Thymus (tissue), 11 donors: Measurements from ENCODE around the gene GPHN. TPM values are rescaled to one million over a fixed set of nuclear protein-coding genes. Genes with fewer than 3 reads are reported as not detected.
"Not testable (repeated sequence)": the region's sequence is repeated elsewhere in the genome, so short reads cannot be mapped to it uniquely, and the experiment has no call there.

Experiments used
- DNase-seq, 9 donors: peaks; one replicate each; pipeline ENCODE4 v3.0.0-alpha.2; 2013; ENCODE audit warnings: low spot score in 9 of 9, low read depth in 6 of 9, missing footprints in 1 of 9
- H3K27ac ChIP-seq, 2 donors: one replicate each; pipeline ENCODE4 v1.5.1; 2013; ENCODE audit warnings: control low read depth in 1 of 2, low read depth in 1 of 2, low read length in 1 of 2, mild to moderate bottlenecking in 1 of 2, moderate library complexity in 1 of 2
- H3K27me3 ChIP-seq, 2 donors: one replicate each; pipeline ENCODE4 v1.5.1; 2013; ENCODE audit warnings: low read length in 1 of 2; ENCODE audit not compliant: control insufficient read depth in 2 of 2, insufficient read depth in 1 of 2
- H3K36me3 ChIP-seq, 2 donors: one replicate each; pipeline ENCODE4 v1.5.1; 2013; ENCODE audit warnings: low read length in 1 of 2, mild to moderate bottlenecking in 1 of 2, moderate library complexity in 1 of 2; ENCODE audit not compliant: control insufficient read depth in 2 of 2, insufficient read depth in 2 of 2
- H3K4me1 ChIP-seq, 2 donors: one replicate each; pipeline ENCODE4 v1.5.1; 2013; ENCODE audit warnings: low read length in 2 of 2; ENCODE audit not compliant: control insufficient read depth in 2 of 2, insufficient read depth in 2 of 2
- H3K4me3 ChIP-seq, 2 donors: one replicate each; pipeline ENCODE4 v1.5.1; 2013; ENCODE audit warnings: low read length in 2 of 2, control low read depth in 1 of 2, mild to moderate bottlenecking in 1 of 2
- H3K9me3 ChIP-seq, 2 donors: one replicate each; pipeline ENCODE4 v1.5.1; 2013; ENCODE audit warnings: low read length in 1 of 2, mild to moderate bottlenecking in 1 of 2; ENCODE audit not compliant: control insufficient read depth in 2 of 2, insufficient read depth in 1 of 2
- WGBS: extraction: QIAGEN DNeasy Blood & Tissue Kit; methylation state at CpG from one replicate; pipeline ENCODE4 v1.1.7; 2013; 5-methylcytosine and 5-hydroxymethylcytosine counted together
- polyA plus RNA-seq: library from polyadenylated mRNA; stranded (reverse); fragments of 200-250 nt; gene quantifications from one replicate; pipeline ENCODE4 v1.2.3, GENCODE V29; 2013
- total RNA-seq: library from RNA; stranded (reverse); fragments of 120-200 nt; gene quantifications from one replicate; pipeline ENCODE4 v1.2.4, GENCODE V29; 2013
- donor health status: healthy.

Gene GPHN
- total and polyA plus RNA-seq, 2 donors = 11.6 to 28.4 TPM

GRCh38 chr14:66495218-66496098 lies 12.5 kb upstream of the GPHN start:
- H3K36me3 ChIP-seq = no peaks in the 10 kb centered on the region
- peak in 5 of 9 donors; percentile 36 to 76 (median 42) for DNase-seq
- no peaks in the 10 kb centered on the region for H3K9me3 ChIP-seq
- no peaks in the 10 kb centered on the region for H3K4me1 ChIP-seq
- no peak overlapping the region for H3K27ac ChIP-seq
- no peak overlapping the region for H3K4me3 ChIP-seq
- no peaks in the 10 kb centered on the region for H3K27me3 ChIP-seq
- 4% methylated on average over 4 of the region's 4 CpGs for WGBS

DNA sequence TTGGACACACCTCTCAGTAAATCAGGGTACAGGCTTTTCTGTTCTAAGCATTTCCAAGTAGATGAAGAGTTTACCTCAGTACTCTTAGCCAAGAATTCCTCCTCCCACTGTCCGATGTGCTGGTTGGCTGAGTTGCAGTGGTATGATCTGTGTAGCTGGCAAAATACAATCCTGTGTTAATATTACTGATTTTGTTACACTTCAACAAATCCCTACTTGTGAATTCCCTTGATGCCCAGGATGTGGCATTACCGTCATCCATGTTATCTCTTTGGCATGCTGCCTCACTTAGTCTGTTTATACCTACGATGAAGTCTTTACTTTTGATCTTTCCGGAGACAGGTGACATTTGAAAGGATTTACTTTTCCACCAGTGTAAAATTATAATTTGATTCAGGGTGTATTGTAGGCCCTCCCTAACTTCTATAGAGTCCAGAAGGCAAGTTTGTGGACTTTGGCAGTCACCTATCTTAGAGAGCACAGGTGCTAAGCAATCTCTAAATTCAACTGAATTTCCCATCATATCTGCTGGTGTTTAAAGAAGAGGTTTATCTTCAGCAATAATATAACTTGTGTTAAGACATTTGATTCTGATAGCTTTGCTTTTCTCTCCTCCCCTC lies 11.6 kb upstream of the GPHN start:
- no peak for DNase-seq
- no peaks in the 10 kb centered on the region for H3K36me3 ChIP-seq
- H3K4me3 ChIP-seq = no peak overlapping the region
- no peak overlapping the region for H3K27ac ChIP-seq
- H3K9me3 ChIP-seq = no peaks in the 10 kb centered on the region
- H3K27me3 ChIP-seq = no peaks in the 10 kb centered on the region
- 88% methylated on average over 4 of the region's 4 CpGs for WGBS
- no peaks in the 10 kb centered on the region for H3K4me1 ChIP-seq

DNA sequence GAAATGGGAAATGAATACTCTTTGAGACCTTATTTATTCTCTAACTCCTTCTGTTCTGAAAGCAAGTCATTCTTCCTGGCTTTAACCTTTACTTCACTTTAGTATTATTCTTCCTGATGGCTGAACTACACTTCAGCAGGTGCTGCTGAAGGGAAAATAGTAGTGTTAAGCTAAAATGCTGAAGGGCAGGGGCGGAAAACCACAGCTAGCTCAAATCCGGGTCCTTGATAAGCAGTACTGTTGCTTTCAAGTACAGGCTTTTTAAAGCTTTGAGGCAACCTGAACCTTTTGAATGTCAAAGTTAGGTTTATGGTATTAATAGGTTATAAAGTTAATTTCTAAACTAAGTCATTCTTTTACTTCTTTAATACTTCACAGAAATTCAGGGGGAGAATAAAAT lies 11.0 kb upstream of the GPHN start:
- no peaks in the 10 kb centered on the region for H3K4me1 ChIP-seq
- WGBS = 36% methylated on average over 2 of the region's 2 CpGs
- peak in 3 of 9 donors; percentile 15 to 67 (median 34) for DNase-seq
- H3K27me3 ChIP-seq = no peaks in the 10 kb centered on the region
- no peaks in the 10 kb centered on the region for H3K9me3 ChIP-seq
- no peak overlapping the region for H3K4me3 ChIP-seq
- no peak overlapping the region for H3K27ac ChIP-seq
- no peaks in the 10 kb centered on the region for H3K36me3 ChIP-seq

DNA sequence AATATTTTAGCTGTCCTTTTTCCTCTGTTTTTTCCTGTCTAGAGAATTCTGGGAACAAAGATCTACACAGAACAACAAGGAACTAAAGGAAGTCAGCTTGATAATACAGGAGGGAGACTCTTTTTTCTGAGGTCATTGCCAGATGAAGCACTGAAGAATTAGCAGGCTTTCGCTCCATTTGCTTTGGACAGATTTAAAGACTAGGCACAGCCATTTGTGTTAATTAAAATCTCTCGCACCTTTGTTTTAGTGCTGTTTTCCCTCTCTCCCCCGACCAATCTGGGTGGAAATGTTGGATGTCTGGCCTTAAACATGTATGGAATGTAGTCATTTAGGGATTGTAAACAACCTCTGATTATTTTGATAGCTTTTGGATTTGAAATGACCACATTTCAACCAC lies 9.6 kb upstream of the GPHN start:
- 96% methylated on average over 3 of the region's 3 CpGs for WGBS
- DNase-seq = no peak

GRCh38 chr14:66501592-66501991 lies 6.4 kb upstream of the GPHN start:
- no peaks in the 10 kb centered on the region for H3K9me3 ChIP-seq
- H3K27me3 ChIP-seq = no peaks in the 10 kb centered on the region
- no peaks in the 10 kb centered on the region for H3K36me3 ChIP-seq
- WGBS = 73% methylated on average over 4 of the region's 4 CpGs
- no peak for DNase-seq
- no peak overlapping the region for H3K27ac ChIP-seq
- no peak overlapping the region for H3K4me3 ChIP-seq
- H3K4me1 ChIP-seq = no peaks in the 10 kb centered on the region

More for the DNA sequence above, 9.6 kb upstream of the GPHN start:
- Histone ChIP-seq H3K36me3 (no peaks in the 10 kb centered on the region), H3K4me1 (no peaks in the 10 kb centered on the region), H3K4me3 (no peak overlapping the region), H3K27me3 (no peaks in the 10 kb centered on the region), H3K27ac (no peak overlapping the region), H3K9me3 (no peaks in the 10 kb centered on the region)

DNA sequence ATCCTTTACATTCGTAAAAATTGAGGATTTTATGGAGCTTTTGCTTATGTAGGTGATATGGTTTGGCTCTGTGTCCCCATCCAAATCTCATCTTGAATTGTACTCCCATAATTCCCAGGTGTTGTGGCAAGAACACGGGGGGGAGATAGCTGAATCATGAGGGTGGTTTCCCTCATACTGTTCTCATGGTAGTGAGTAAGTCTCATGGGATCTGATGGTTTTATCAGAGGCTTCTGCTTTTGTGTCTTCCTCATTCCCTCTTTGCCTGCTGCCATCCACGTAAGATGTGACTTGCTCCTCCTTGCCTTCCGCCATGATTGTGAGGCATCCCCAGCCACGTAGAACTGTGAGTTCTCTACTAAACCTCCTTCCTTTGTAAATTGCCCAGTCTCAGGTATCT lies 5.1 kb upstream of the GPHN start:
- not testable (repeated sequence) for H3K9me3 ChIP-seq, H3K36me3 ChIP-seq, DNase-seq, H3K4me1 ChIP-seq, H3K4me3 ChIP-seq, H3K27ac ChIP-seq, H3K27me3 ChIP-seq
- WGBS = 92% methylated on average over 5 of the region's 5 CpGs

DNA sequence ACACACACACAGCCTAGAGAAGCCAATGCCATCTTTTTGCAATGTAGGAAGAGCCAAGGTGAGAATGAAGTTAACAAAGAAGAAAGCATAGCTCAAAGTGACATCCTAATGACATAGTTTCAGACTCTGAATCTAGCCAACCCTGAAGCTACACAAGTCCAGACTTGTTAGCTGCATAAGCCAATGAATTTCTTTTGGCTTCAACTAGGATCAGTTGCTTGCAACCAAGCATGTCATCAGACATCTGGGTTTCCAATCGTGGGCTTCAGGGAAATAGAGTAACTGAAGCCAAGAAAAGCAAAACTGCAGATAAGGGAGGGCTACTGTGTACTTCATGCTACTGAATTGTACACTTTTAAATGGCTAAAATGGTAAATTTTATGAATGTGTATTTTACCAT lies 4.4 kb upstream of the GPHN start:
- H3K9me3 ChIP-seq = no peaks in the 10 kb centered on the region
- H3K27ac ChIP-seq = no peak overlapping the region
- peaks cover 0 to 4% of the 10 kb centered on the region in 2 donors for H3K4me1 ChIP-seq
- peak in 1 of 9 donors; percentile 25 for DNase-seq
- peaks cover under 1 to 7% of the 10 kb centered on the region in 2 donors for H3K27me3 ChIP-seq
- H3K4me3 ChIP-seq = no peak overlapping the region
- no peaks in the 10 kb centered on the region for H3K36me3 ChIP-seq
- WGBS = 96% methylated on average over 1 of the region's 1 CpG

DNA sequence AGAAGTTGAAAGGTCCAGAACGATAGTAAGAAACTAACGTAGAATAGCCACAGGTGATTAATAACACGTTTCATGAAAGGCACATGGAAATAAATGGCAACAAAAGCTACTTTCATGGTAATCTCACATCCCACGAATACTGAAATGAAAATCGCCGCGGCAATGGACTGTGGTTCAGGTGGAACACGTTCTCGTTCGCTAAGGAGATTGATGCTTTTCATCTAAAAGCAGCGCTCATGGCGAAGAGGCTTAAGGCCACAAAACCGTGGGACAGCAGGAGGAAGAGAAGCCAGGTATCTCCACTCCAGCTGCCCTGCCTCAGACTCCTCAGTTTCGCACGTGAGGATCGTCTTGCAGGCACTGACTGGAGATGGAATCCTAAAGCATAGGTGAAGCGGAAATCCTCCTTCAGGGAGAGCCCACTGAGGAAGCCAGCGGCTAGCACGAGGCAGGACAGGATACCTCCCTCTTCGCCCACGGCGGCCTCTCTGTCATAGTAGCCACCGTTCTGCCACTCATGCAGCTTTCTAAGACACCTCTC lies 696 bp upstream of the GPHN start:
- peaks cover 7 to 11% of the 10 kb centered on the region in 2 donors for H3K4me1 ChIP-seq

DNA sequence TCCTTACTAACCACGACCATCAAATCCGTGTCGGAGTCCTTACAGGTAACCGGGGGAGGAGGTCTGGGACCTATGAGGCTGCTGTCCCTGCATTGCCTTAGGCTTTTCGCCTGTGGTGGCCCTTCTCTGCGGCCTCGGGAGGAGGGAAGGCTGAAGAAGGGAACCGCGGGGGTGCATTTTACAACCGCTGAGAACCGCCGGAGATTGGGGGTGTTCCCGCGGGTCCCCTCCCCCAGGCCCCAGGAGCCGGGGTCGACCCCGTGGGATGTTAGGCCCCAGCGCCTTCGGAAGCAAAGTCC lies 549 bp downstream of the GPHN start:
- peaks cover 10 to 24% of the 10 kb centered on the region in 2 donors for H3K27me3 ChIP-seq

More for the DNA sequence above, 696 bp upstream of the GPHN start:
- H3K36me3 ChIP-seq = no peaks in the 10 kb centered on the region
- peaks cover 10 to 24% of the 10 kb centered on the region in 2 donors for H3K27me3 ChIP-seq
- peak in 1 of 9 donors; percentile 18 for DNase-seq
- H3K4me3 ChIP-seq = peak overlapping the region; percentile 58 to 66
- 2% methylated on average over 23 of the region's 23 CpGs for WGBS
- peak overlapping the region; percentile 77 to 79 for H3K27ac ChIP-seq
- H3K9me3 ChIP-seq = no peaks in the 10 kb centered on the region

More for the DNA sequence above, 549 bp downstream of the GPHN start:
- Histone ChIP-seq H3K4me1 (peaks cover 7 to 11% of the 10 kb centered on the region in 2 donors), H3K4me3 (peak overlapping the region; percentile 58 to 66), H3K27ac (peak overlapping the region; percentile 36 to 77), H3K36me3 (no peaks in the 10 kb centered on the region), H3K9me3 (no peaks in the 10 kb centered on the region)
- DNase-seq = peak in 1 of 9 donors; percentile 30
- under 1% methylated on average over 19 of the region's 19 CpGs for WGBS
